HEK293 (cell line): ENCODE data around the gene NOL9.
A peak's percentile ranks its signal among the peaks of the same experiment; 100 is the strongest.

Source experiments
- AEBP2 ChIP-seq: fragments of 450-650 bp; formaldehyde crosslinking; IDR thresholded peaks from 2 replicates; pipeline ENCODE4 v1.5.1; 2016; ENCODE audit warnings: missing biosample characterization, missing genetic modification characterization, borderline replicate concordance
- ATF2 ChIP-seq: fragments of 450-650 bp; formaldehyde crosslinking; IDR thresholded peaks from 2 replicates; pipeline ENCODE4 v1.5.1; 2016; ENCODE audit warnings: missing biosample characterization, missing genetic modification characterization, low read depth
- BCL11B ChIP-seq: fragments of 450-650 bp; formaldehyde crosslinking; IDR thresholded peaks from 2 replicates; pipeline ENCODE4 v1.5.1; 2016; ENCODE audit warnings: low read depth, missing biosample characterization, missing genetic modification characterization
- GLI4 ChIP-seq: fragments of 450-650 bp; formaldehyde crosslinking; IDR thresholded peaks from 2 replicates; pipeline ENCODE4 v1.5.1; 2016; ENCODE audit warnings: missing biosample characterization, missing genetic modification characterization
- GLIS1 ChIP-seq: fragments of 450-650 bp; formaldehyde crosslinking; IDR thresholded peaks from 2 replicates; pipeline ENCODE4 v1.5.1; 2016; ENCODE audit warnings: missing biosample characterization, missing genetic modification characterization
- INSM2 ChIP-seq: fragments of 450-650 bp; formaldehyde crosslinking; IDR thresholded peaks from 2 replicates; pipeline ENCODE4 v1.5.1; 2016; ENCODE audit warnings: missing biosample characterization, missing genetic modification characterization
- PBX3 ChIP-seq: sonication (generic); formaldehyde crosslinking; IDR thresholded peaks from 2 replicates; pipeline ENCODE4 v1.8.1; 2022; ENCODE audit warnings: mild to moderate bottlenecking, moderate library complexity, missing genetic modification reagents
- SP3 ChIP-seq: fragments of 450-650 bp; formaldehyde crosslinking; IDR thresholded peaks from 2 replicates; pipeline ENCODE4 v1.5.1; 2016; ENCODE audit warnings: missing biosample characterization, missing genetic modification characterization
- ZBTB21 ChIP-seq: fragments of 450-650 bp; formaldehyde crosslinking; IDR thresholded peaks from 2 replicates; pipeline ENCODE4 v1.5.1; 2017; ENCODE audit warnings: missing biosample characterization, missing genetic modification characterization
- ZBTB44 ChIP-seq: fragments of 450-650 bp; IDR thresholded peaks from 2 replicates; pipeline ENCODE4 v1.5.1; 2018; ENCODE audit warnings: missing biosample characterization, mild to moderate bottlenecking, missing genetic modification characterization
- ZBTB48 ChIP-seq: fragments of 450-650 bp; formaldehyde crosslinking; IDR thresholded peaks from 2 replicates; pipeline ENCODE4 v1.5.1; 2016; ENCODE audit warnings: missing biosample characterization, missing genetic modification characterization
- ZFP3 ChIP-seq: fragments of 450-650 bp; formaldehyde crosslinking; IDR thresholded peaks from 2 replicates; pipeline ENCODE4 v1.5.1; 2016; ENCODE audit warnings: low read depth, missing biosample characterization, missing genetic modification characterization
- ZNF16 ChIP-seq: fragments of 450-650 bp; formaldehyde crosslinking; IDR thresholded peaks from 2 replicates; pipeline ENCODE4 v1.5.1; 2016; ENCODE audit warnings: low read depth, missing biosample characterization, missing genetic modification characterization
- ZNF19 ChIP-seq: fragments of 450-650 bp; formaldehyde crosslinking; IDR thresholded peaks from 2 replicates; pipeline ENCODE4; 2016; ENCODE audit warnings: missing biosample characterization, missing genetic modification characterization, low read depth
- ZNF2 ChIP-seq: fragments of 450-650 bp; formaldehyde crosslinking; IDR thresholded peaks from 2 replicates; pipeline ENCODE4 v1.5.1; 2016; ENCODE audit warnings: missing biosample characterization, missing genetic modification characterization
- ZNF23 ChIP-seq: fragments of 450-650 bp; formaldehyde crosslinking; IDR thresholded peaks from 2 replicates; pipeline ENCODE4 v1.5.1; 2016; ENCODE audit warnings: missing biosample characterization, missing genetic modification characterization, borderline replicate concordance
- ZNF248 ChIP-seq: fragments of 450-650 bp; formaldehyde crosslinking; IDR thresholded peaks from 2 replicates; pipeline ENCODE4 v1.5.1; 2017; ENCODE audit warnings: missing biosample characterization, missing genetic modification characterization
- ZNF433 ChIP-seq: fragments of 450-650 bp; formaldehyde crosslinking; IDR thresholded peaks from 2 replicates; pipeline ENCODE4 v1.5.1; 2016; ENCODE audit warnings: missing biosample characterization, missing genetic modification characterization, low read depth
- ZNF513 ChIP-seq: fragments of 450-650 bp; IDR thresholded peaks from 2 replicates; pipeline ENCODE4 v1.5.1; 2018; ENCODE audit warnings: missing biosample characterization, missing genetic modification characterization
- ZNF580 ChIP-seq: fragments of 450-650 bp; formaldehyde crosslinking; IDR thresholded peaks from 2 replicates; pipeline ENCODE4 v1.5.1; 2016; ENCODE audit warnings: missing biosample characterization, missing genetic modification characterization
- ZNF623 ChIP-seq: fragments of 450-650 bp; formaldehyde crosslinking; IDR thresholded peaks from 2 replicates; pipeline ENCODE4 v1.5.1; 2016; ENCODE audit warnings: missing biosample characterization, missing genetic modification characterization
- ZNF677 ChIP-seq: fragments of 450-650 bp; IDR thresholded peaks from 2 replicates; pipeline ENCODE4 v1.5.0; 2018; ENCODE audit warnings: missing biosample characterization, mild to moderate bottlenecking, missing genetic modification characterization, moderate library complexity
- ZNF704 ChIP-seq: fragments of 450-650 bp; formaldehyde crosslinking; IDR thresholded peaks from 2 replicates; pipeline ENCODE4 v1.5.1; 2016; ENCODE audit warnings: missing biosample characterization, missing genetic modification characterization
- ZNF768 ChIP-seq: fragments of 450-650 bp; formaldehyde crosslinking; IDR thresholded peaks from 2 replicates; pipeline ENCODE4 v1.5.1; 2018; ENCODE audit warnings: missing biosample characterization, mild to moderate bottlenecking, missing genetic modification characterization
- ZNF777 ChIP-seq: fragments of 450-650 bp; formaldehyde crosslinking; IDR thresholded peaks from 2 replicates; pipeline ENCODE4 v1.5.1; 2017; ENCODE audit warnings: missing biosample characterization, missing genetic modification characterization, borderline replicate concordance

NOL9 gene

GRCh38 chr1:6601049-6601922 lies 47.0 kb upstream of the NOL9 start (continued):
- TF ChIP-seq ZNF16 (tag by site-specific recombination): no peak
- TF ChIP-seq ZNF433: no peak
- no peak for TF ChIP-seq ZBTB44 (tag by site-specific recombination)
- TF ChIP-seq ZNF623 (tag by site-specific recombination): no peak
- no peak for TF ChIP-seq ZNF777 (tag by site-specific recombination)
- TF ChIP-seq ZNF677 (tag by site-specific recombination): no peak
- TF ChIP-seq ATF2: no peak
- TF ChIP-seq ZNF19 (tag by site-specific recombination): no peak
- TF ChIP-seq ZNF513 (tag by site-specific recombination): no peak
- peak; percentile 48; the same call in 1 of the 2 replicates for TF ChIP-seq SP3 (tag by site-specific recombination)
- TF ChIP-seq GLIS1: peak; percentile 84
- TF ChIP-seq ZNF704 (tag by site-specific recombination): no peak
- no peak for TF ChIP-seq BCL11B (tag by site-specific recombination)
- peak; percentile 76 for TF ChIP-seq ZBTB48
- no peak for TF ChIP-seq ZFP3 (tag by site-specific recombination)
- no peak for TF ChIP-seq ZNF23 (tag by site-specific recombination)
- TF ChIP-seq ZNF768 (tag by site-specific recombination): no peak
- no peak; the same call in 1 of the 2 replicates for TF ChIP-seq INSM2
- TF ChIP-seq ZNF248: no peak
- no peak for TF ChIP-seq ZNF2 (tag by site-specific recombination)
- no peak for TF ChIP-seq PBX3 (CRISPR knock-in tag)
- no peak for TF ChIP-seq GLI4 (tag by site-specific recombination)
- TF ChIP-seq ZBTB21 (tag by site-specific recombination): no peak
- no peak for TF ChIP-seq ZNF580
- no peak for TF ChIP-seq AEBP2 (tag by site-specific recombination)
